BJ (cell line): ENCODE results near the gene HIVEP3. TPM values are rescaled to one million over a fixed set of nuclear protein-coding genes. Genes with fewer than 3 reads are reported as not detected.

Source experiments
- CTCF ChIA-PET: fragments of 350-600 bp; formaldehyde crosslinking; extraction: SDS; loops from one replicate; lab custom pipeline; 2021; ENCODE audit warnings: antibody characterized with exemption, inconsistent platforms; lab: Yijun Ruan, JAX
- POLR2A ChIA-PET: fragments of 300-600 bp; sonication (Branson Sonifier 250); formaldehyde crosslinking; extraction: SDS; loops from one replicate; lab custom pipeline; 2021; ENCODE audit warnings: antibody characterized with exemption; lab: Charles Lee
- DNase-seq: peaks from one replicate; pipeline ENCODE4 v3.0.0-alpha.2; 2011; ENCODE audit warnings: low read depth
- H3K27me3 ChIP-seq: 2 replicates; pipeline ENCODE4 v1.6.0; 2011; ENCODE audit warnings: low read length; ENCODE audit not compliant: control insufficient read depth, insufficient read depth
- H3K36me3 ChIP-seq: 2 replicates; pipeline ENCODE4 v1.5.1; 2011; ENCODE audit warnings: low read length; ENCODE audit not compliant: control insufficient read depth, insufficient read depth
- H3K4me3 ChIP-seq: 2 replicates; pipeline ENCODE4 v1.5.1; 2011; ENCODE audit warnings: low read depth, mild to moderate bottlenecking, control low read depth, low read length
- CTCF ChIP-seq: IDR thresholded peaks from 2 replicates; pipeline ENCODE4 v1.5.1; 2011; ENCODE audit warnings: low read depth, mild to moderate bottlenecking, control low read depth, inconsistent platforms, low read length, moderate library complexity; ENCODE audit not compliant: insufficient read depth
- polyA plus RNA-seq: library from polyadenylated mRNA; depleted of rRNA; stranded (reverse); fragments of >200 nt; gene quantifications from 2 replicates; pipeline ENCODE4 v1.2.3, GENCODE V29; 2011

The HIVEP3 gene
- polyA plus RNA-seq, 1 experiment: 4.0 TPM

GRCh38 chr1:41618066-41618825 is 300.5 kb downstream of the HIVEP3 start:
- no peak for TF ChIP-seq CTCF
- DNase-seq: no peak
- Histone ChIP-seq H3K36me3 (no peaks in the 10 kb centered on the region), H3K4me3 (no peak overlapping the region), H3K27me3 (no peaks in the 10 kb centered on the region)
- POLR2A ChIA-PET: no interaction called here
- CTCF ChIA-PET: no interaction called here

- no peaks in the 10 kb centered on the region for H3K36me3 ChIP-seq
- H3K4me3 ChIP-seq: no peak overlapping the region
- no peak for DNase-seq
- POLR2A ChIA-PET: no interaction called here
- CTCF ChIA-PET: no interaction called here
- H3K27me3 ChIP-seq: no peaks in the 10 kb centered on the region
- TF ChIP-seq CTCF: no peak
These were observed 301.4 kb downstream of the HIVEP3 start for GRCh38 chr1:41617336-41617735.

GRCh38 chr1:41616563-41616962 is 302.2 kb downstream of the HIVEP3 start:
- H3K4me3 ChIP-seq: no peak overlapping the region
- TF ChIP-seq CTCF: no peak
- ChIA-PET POLR2A (no interaction called here), CTCF (no interaction called here)
- no peaks in the 10 kb centered on the region for H3K36me3 ChIP-seq
- no peaks in the 10 kb centered on the region for H3K27me3 ChIP-seq
- no peak for DNase-seq

- DNase-seq: no peak
- H3K27me3 ChIP-seq: no peaks in the 10 kb centered on the region
- ChIA-PET POLR2A (no interaction called here), CTCF (no interaction called here)
- no peak overlapping the region for H3K4me3 ChIP-seq
- TF ChIP-seq CTCF: no peak
- no peaks in the 10 kb centered on the region for H3K36me3 ChIP-seq
These were observed 302.7 kb downstream of the HIVEP3 start for GRCh38 chr1:41615981-41616380.

GRCh38 chr1:41615316-41615715 is 303.4 kb downstream of the HIVEP3 start:
- Histone ChIP-seq H3K36me3 (no peaks in the 10 kb centered on the region), H3K4me3 (no peak overlapping the region), H3K27me3 (no peaks in the 10 kb centered on the region)
- no peak for TF ChIP-seq CTCF
- POLR2A ChIA-PET: no interaction called here
- DNase-seq: no peak
- CTCF ChIA-PET: no interaction called here
